MM.1S (cell line): Measurements from ENCODE around the gene SHC1.

Experiments used
- DNase-seq: peaks from one replicate; pipeline ENCODE4 v3.0.0-alpha.2; 2015
- H2AFZ ChIP-seq: fragments of 300-600 bp; sonication (generic); 2 replicates; pipeline ENCODE4 v1.6.0; 2016; ENCODE audit warnings: antibody characterized with exemption, low read length
- H3F3A ChIP-seq: fragments of 300-600 bp; sonication (generic); 2 replicates; pipeline ENCODE4 v1.6.1; 2016; ENCODE audit warnings: mild to moderate bottlenecking, antibody characterized with exemption, low read length, moderate library complexity, mixed read lengths; ENCODE audit not compliant: insufficient read depth
- H3K27ac ChIP-seq: fragments of 300-600 bp; sonication (generic); 2 replicates; pipeline ENCODE4 v1.5.1; 2016; ENCODE audit warnings: mild to moderate bottlenecking, low read length
- H3K27me3 ChIP-seq: fragments of 300-600 bp; sonication (generic); replicated peaks from 2 replicates; pipeline ENCODE4 v1.6.0; 2016; ENCODE audit warnings: low read length; ENCODE audit not compliant: insufficient read depth
- H3K36me3 ChIP-seq: fragments of 300-600 bp; sonication (generic); replicated peaks from 2 replicates; pipeline ENCODE4 v1.6.1; 2016; ENCODE audit warnings: mild to moderate bottlenecking, low read length, mixed read lengths; ENCODE audit not compliant: insufficient read depth
- H3K4me1 ChIP-seq: fragments of 300-600 bp; sonication (generic); 2 replicates; pipeline ENCODE4 v1.6.1; 2016; ENCODE audit warnings: low read length, mixed read lengths
- H3K4me2 ChIP-seq: fragments of 300-600 bp; sonication (generic); 2 replicates; pipeline ENCODE4 v1.6.0; 2016; ENCODE audit warnings: low read depth, low read length
- H3K4me3 ChIP-seq: fragments of 300-600 bp; sonication (generic); 2 replicates; pipeline ENCODE4 v1.5.1; 2016; ENCODE audit warnings: low read length, mixed read lengths
- H3K79me2 ChIP-seq: fragments of 300-600 bp; sonication (generic); 2 replicates; pipeline ENCODE4 v1.6.1; 2016; ENCODE audit warnings: mixed run types, low read length, mixed read lengths
- H3K9ac ChIP-seq: fragments of 300-600 bp; sonication (generic); 2 replicates; pipeline ENCODE4 v1.6.1; 2016; ENCODE audit warnings: low read length, mixed read lengths
- H3K9me2 ChIP-seq: fragments of 300-600 bp; sonication (generic); replicated peaks from 2 replicates; pipeline ENCODE4 v1.6.1; 2016; ENCODE audit warnings: mild to moderate bottlenecking, low read length, mixed read lengths; ENCODE audit not compliant: insufficient read depth
- H3K9me3 ChIP-seq: fragments of 300-600 bp; sonication (generic); replicated peaks from 2 replicates; pipeline ENCODE4 v1.6.1; 2016; ENCODE audit warnings: mild to moderate bottlenecking, low read length, mixed read lengths; ENCODE audit not compliant: insufficient read depth
- H4K20me1 ChIP-seq: fragments of 300-600 bp; sonication (generic); 2 replicates; pipeline ENCODE4 v1.6.1; 2016; ENCODE audit warnings: mild to moderate bottlenecking, low read length, moderate library complexity, mixed read lengths; ENCODE audit not compliant: insufficient read depth
- CTCF ChIP-seq: fragments of 300-600 bp; sonication (generic); IDR thresholded peaks from 2 replicates; pipeline ENCODE4 v1.5.1; 2016; ENCODE audit warnings: antibody characterized with exemption, low read length, mixed read lengths
- EZH2 ChIP-seq: fragments of 300-600 bp; sonication (generic); optimal IDR thresholded peaks from 2 replicates; pipeline ENCODE3; 2017; ENCODE audit warnings: low read depth, mild to moderate bottlenecking, antibody characterized with exemption, low read length, mixed read lengths
- EZH2phosphoT487 ChIP-seq: fragments of 300-600 bp; sonication (generic); IDR thresholded peaks from 2 replicates; pipeline ENCODE4 v1.6.1; 2018; ENCODE audit warnings: antibody characterized with exemption, low read length

SHC1 gene

GRCh38 chr1:154972213-154972516 is 1.6 kb upstream of the SHC1 start:
- no peak overlapping the region for H3K9ac ChIP-seq
- H2AFZ ChIP-seq, result no peak overlapping the region
- H3K4me1 ChIP-seq, result peaks cover 42% of the 10 kb centered on the region
- no peak for DNase-seq
- H3K36me3 ChIP-seq, result peaks cover 11% of the 10 kb centered on the region
- no peak for TF ChIP-seq CTCF
- no peak for TF ChIP-seq EZH2phosphoT487
- H3K9me3 ChIP-seq, result no peaks in the 10 kb centered on the region
- peaks cover 39% of the 10 kb centered on the region for H3F3A ChIP-seq
- H3K27ac ChIP-seq, result no peak overlapping the region
- no peaks in the 10 kb centered on the region for H3K27me3 ChIP-seq
- peak overlapping the region; percentile 64; the same call in 1 of the 2 replicates for H3K4me2 ChIP-seq
- no peak overlapping the region for H3K4me3 ChIP-seq
- peaks cover 91% of the 10 kb centered on the region for H3K79me2 ChIP-seq
- H3K9me2 ChIP-seq, result no peaks in the 10 kb centered on the region
- H4K20me1 ChIP-seq, result no peaks in the 10 kb centered on the region

GRCh38 chr1:154971341-154971998 is 923 bp upstream of the SHC1 start:
- no peaks in the 10 kb centered on the region for H3K27me3 ChIP-seq
- no peak for DNase-seq
- peak overlapping the region; percentile 65 for H3K27ac ChIP-seq
- peaks cover 38% of the 10 kb centered on the region for H3F3A ChIP-seq
- TF ChIP-seq EZH2phosphoT487 (no peak), CTCF (no peak), EZH2 (no peak)
- peaks cover 14% of the 10 kb centered on the region for H3K36me3 ChIP-seq
- peak overlapping the region; percentile 4; the same call in 1 of the 2 replicates for H2AFZ ChIP-seq
- H3K79me2 ChIP-seq, result peaks cover 91% of the 10 kb centered on the region
- no peaks in the 10 kb centered on the region for H4K20me1 ChIP-seq
- H3K4me3 ChIP-seq, result peak overlapping the region; percentile 53
- H3K4me2 ChIP-seq, result peak overlapping the region; percentile 86
- no peaks in the 10 kb centered on the region for H3K9me3 ChIP-seq
- no peaks in the 10 kb centered on the region for H3K9me2 ChIP-seq
- H3K4me1 ChIP-seq, result peaks cover 38% of the 10 kb centered on the region
- H3K9ac ChIP-seq, result peak overlapping the region; percentile 73

GRCh38 chr1:154969860-154970452 is 591 bp downstream of the SHC1 start:
- Histone ChIP-seq H3K27me3 (no peaks in the 10 kb centered on the region), H3K79me2 (peaks cover 89% of the 10 kb centered on the region), H3K9me3 (no peaks in the 10 kb centered on the region), H3K4me3 (peak overlapping the region; percentile 53), H3K36me3 (peaks cover 20% of the 10 kb centered on the region), H3K4me2 (peak overlapping the region; percentile 86), H3K9me2 (no peaks in the 10 kb centered on the region), H3K9ac (peak overlapping the region; percentile 73), H2AFZ (no peak overlapping the region), H4K20me1 (no peaks in the 10 kb centered on the region), H3K4me1 (peaks cover 34% of the 10 kb centered on the region), H3F3A (peaks cover 22% of the 10 kb centered on the region), H3K27ac (peak overlapping the region; percentile 65; the same call in 1 of the 2 replicates)
- DNase-seq, result no peak
- TF ChIP-seq CTCF (no peak), EZH2 (no peak), EZH2phosphoT487 (no peak)
